ENCODE results near the gene SIX3.

- no peak for TF ChIP-seq POLR2A (IDR thresholded peaks at IDR 0.05)
- peak; percentile 76 to 94 (median 88) for TF ChIP-seq CTCF (IDR thresholded peaks at IDR 0.05)
Observed at GRCh38 chr2:44955593-44956392, 14.3 kb downstream of the SIX3 start.
